Spleen (tissue), 11 donors: ENCODE measurements around the gene RIPK4. TPM values are rescaled to one million over a fixed set of nuclear protein-coding genes. Genes with fewer than 3 reads are reported as not detected.

ENCODE experiments used
- DNase-seq: peaks from one replicate; pipeline ENCODE4 v3.0.0-alpha.2; 2020
- H3K27ac ChIP-seq, 8 donors: fragments of 200-600 bp; sonication (generic) in 7 of 8; 1 replicate in 4 of 8; 2 replicates in 4 of 8; pipeline versions ENCODE4 v1.5.0 to v1.8.0; 2016 to 2021; ENCODE audit warnings: inconsistent platforms in 4 of 8, mild to moderate bottlenecking in 4 of 8, moderate library complexity in 1 of 8
- H3K27me3 ChIP-seq, 7 donors: fragments of 200-600 bp; sonication (generic) in 6 of 7; replicated peaks in 1 of 7; 1 replicate in 4 of 7; 2 replicates in 3 of 7; pipeline versions ENCODE4 v1.5.0 to v1.8.0; 2016 to 2021; ENCODE audit warnings: inconsistent platforms in 3 of 7, mild to moderate bottlenecking in 1 of 7
- H3K36me3 ChIP-seq, 6 donors: fragments of 200-600 bp; sonication (generic) in 5 of 6; 1 replicate in 4 of 6; 2 replicates in 2 of 6; pipeline versions ENCODE4 v1.5.0 to v1.8.0; 2016 to 2021; ENCODE audit warnings: inconsistent platforms in 2 of 6
- H3K4me1 ChIP-seq, 6 donors: fragments of 200-600 bp; sonication (generic) in 5 of 6; 1 replicate in 3 of 6; 2 replicates in 3 of 6; pipeline versions ENCODE4 v1.5.0 to v1.8.0; 2016 to 2021; ENCODE audit warnings: inconsistent platforms in 3 of 6
- H3K4me3 ChIP-seq, 8 donors: fragments of 200-600 bp; sonication (generic) in 7 of 8; 1 replicate in 4 of 8; 2 replicates in 4 of 8; pipeline versions ENCODE4 v1.5.0 to v1.8.0; 2016 to 2021; ENCODE audit warnings: inconsistent platforms in 4 of 8, mild to moderate bottlenecking in 4 of 8, moderate library complexity in 2 of 8
- H3K9me3 ChIP-seq, 8 donors: fragments of 200-600 bp; sonication (generic) in 7 of 8; 1 replicate in 4 of 8; 2 replicates in 4 of 8; pipeline versions ENCODE4 v1.5.0 to v1.8.0; 2016 to 2021; ENCODE audit warnings: inconsistent platforms in 4 of 8
- CTCF ChIP-seq, 11 experiments: fragments of 200-600 bp in 7 of 11; fragments of 450-650 bp in 4 of 11; sonication (generic) in 4 of 11; IDR thresholded peaks in 8 of 11; conservative IDR thresholded peaks in 3 of 11; 1 replicate in 7 of 11; 2 replicates in 4 of 11; pipeline versions ENCODE4 v1.4.0 to v1.8.0; 2016 to 2021; ENCODE audit warnings: antibody characterized with exemption in 11 of 11, inconsistent platforms in 4 of 11, mild to moderate bottlenecking in 1 of 11
- POLR2A ChIP-seq, 3 donors: fragments of 450-650 bp; IDR thresholded peaks; one replicate each; pipeline ENCODE4 v1.5.1; 2017; ENCODE audit warnings: antibody characterized with exemption in 3 of 3, mild to moderate bottlenecking in 1 of 3
- POLR2AphosphoS5 ChIP-seq, 3 donors: sonication (generic); formaldehyde crosslinking; IDR thresholded peaks; one replicate each; pipeline ENCODE4 v1.5.1; 2017; ENCODE audit warnings: antibody characterized with exemption in 3 of 3
- WGBS, 5 donors: extraction: QIAGEN DNeasy Blood & Tissue Kit in 3 of 5; methylation state at CpG; one replicate each; pipeline versions ENCODE4 v1.1.5 to v1.1.7; 2013 to 2018; 5-methylcytosine and 5-hydroxymethylcytosine counted together
- intact Hi-C: fragments of 100-400 bp; cut with DNase I; formaldehyde crosslinking; loops from one replicate; pipeline ENCODE4 v1.15.0; 2023; ENCODE audit warnings: low total_unique reads
- polyA plus RNA-seq, 3 donors: library from polyadenylated mRNA; stranded (reverse); fragments of 200-250 nt; gene quantifications; one replicate each; pipeline ENCODE4 v1.2.1, GENCODE V29; 2013
- total RNA-seq, 7 donors: library from RNA; depleted of rRNA in 3 of 7; stranded (reverse); fragments of >200 nt in 3 of 7; fragmentation: NEBNext Ultra II Directional in 4 of 7; extraction: Animal tissue kit (Norgen Biotek cat#: 25700) in 4 of 7; gene quantifications; one replicate each; pipeline versions ENCODE4 v1.1.0 to v1.2.1, GENCODE V29; 2016 to 2021
- donor health status: healthy with polysubstance abuse.
- donor health status: DM: no; HTN: no; CAD: no; lungs with moderate emphysema.
- donor health status: DM: no; HTN: no; CAD: no.
- donor health status: Bipolar disorder and iron deficiency.
- donor health status: healthy.
- donor health status: DM: no; HTN: no; CAD: no.
- donor health status: DM: yes; HTN: yes; CAD: no.

Gene RIPK4
- total and polyA plus RNA-seq, 10 donors, result 0.02 to 0.06 (median 0.06) TPM; not detected in 7

- Histone ChIP-seq H3K27me3 (peaks cover 0 to 52% (median 0%) of the 10 kb centered on the region in 7 donors), H3K27ac (no peak overlapping the region), H3K4me1 (no peaks in the 10 kb centered on the region), H3K4me3 (no peak overlapping the region), H3K36me3 (no peaks in the 10 kb centered on the region), H3K9me3 (peaks cover 0 to 52% (median 31%) of the 10 kb centered on the region in 8 donors)
- WGBS, 5 donors, result 74 to 89% (median 80%) methylated on average over 13 of the region's 13 CpGs
- intact Hi-C loops, result no loop called here
- TF ChIP-seq POLR2AphosphoS5 (IDR thresholded peaks at IDR 0.05) (no peak), CTCF (IDR thresholded peaks at IDR 0.05 in 8 of 11, conservative IDR thresholded peaks at IDR 0.05 in 3 of 11) (no peak), POLR2A (IDR thresholded peaks at IDR 0.05) (no peak)
- DNase-seq, result no peak
Observed at GRCh38 chr21:41733951-41734689, 32.7 kb downstream of the RIPK4 start.

- TF ChIP-seq POLR2AphosphoS5 (IDR thresholded peaks at IDR 0.05) (no peak), POLR2A (IDR thresholded peaks at IDR 0.05) (no peak), CTCF (IDR thresholded peaks at IDR 0.05 in 8 of 11, conservative IDR thresholded peaks at IDR 0.05 in 3 of 11) (no peak)
- Histone ChIP-seq H3K36me3 (no peaks in the 10 kb centered on the region), H3K27me3 (peaks cover 0 to 68% (median 20%) of the 10 kb centered on the region in 7 donors), H3K4me3 (no peak overlapping the region), H3K27ac (no peak overlapping the region), H3K9me3 (peaks cover 0 to 29% (median 17%) of the 10 kb centered on the region in 8 donors), H3K4me1 (peaks cover 0 to 2% (median under 1%) of the 10 kb centered on the region in 6 donors)
- WGBS, 5 donors, result 87 to 93% (median 91%) methylated on average over 2 of the region's 2 CpGs
- DNase-seq, result no peak
- intact Hi-C loops, result no loop called here
Observed at GRCh38 chr21:41731081-41731480, 35.8 kb downstream of the RIPK4 start.

GRCh38 chr21:41730367-41730765 is 36.5 kb downstream of the RIPK4 start:
- 38 to 42% (median 40%) methylated on average over 6 of the region's 6 CpGs for WGBS, 5 donors
- no peak for DNase-seq
- Histone ChIP-seq H3K4me3 (no peak overlapping the region), H3K4me1 (peaks cover 0 to 9% (median 5%) of the 10 kb centered on the region in 6 donors), H3K27ac (no peak overlapping the region), H3K27me3 (peaks cover 0 to 68% (median 27%) of the 10 kb centered on the region in 7 donors), H3K36me3 (no peaks in the 10 kb centered on the region), H3K9me3 (peaks cover 0 to 29% (median 17%) of the 10 kb centered on the region in 8 donors)
- TF ChIP-seq CTCF (IDR thresholded peaks at IDR 0.05 in 8 of 11, conservative IDR thresholded peaks at IDR 0.05 in 3 of 11) (no peak), POLR2A (IDR thresholded peaks at IDR 0.05) (no peak)
- intact Hi-C loops, result no loop called here

- TF ChIP-seq POLR2AphosphoS5 (IDR thresholded peaks at IDR 0.05) (no peak), POLR2A (IDR thresholded peaks at IDR 0.05) (no peak), CTCF (IDR thresholded peaks at IDR 0.05 in 8 of 11, conservative IDR thresholded peaks at IDR 0.05 in 3 of 11) (no peak)
- no peak overlapping the region for H3K4me3 ChIP-seq
- H3K4me1 ChIP-seq, result peaks cover 0 to 11% (median 6%) of the 10 kb centered on the region in 6 donors
- intact Hi-C loops, result no loop called here
- no peaks in the 10 kb centered on the region for H3K36me3 ChIP-seq
- H3K27me3 ChIP-seq, result peaks cover 0 to 68% (median 31%) of the 10 kb centered on the region in 7 donors
- WGBS, 5 donors, result 61 to 77% (median 71%) methylated on average over 17 of the region's 17 CpGs
- no peak for DNase-seq
- no peak overlapping the region for H3K27ac ChIP-seq
- peaks cover 0 to 29% (median 17%) of the 10 kb centered on the region in 8 donors for H3K9me3 ChIP-seq
Observed at GRCh38 chr21:41729701-41730366, 37.0 kb downstream of the RIPK4 start.
